GF-D8 (cell line): ENCODE data around the gene FAM162B.
"Not testable (repeated sequence)": the region's sequence is repeated elsewhere in the genome, so short reads cannot be mapped to it uniquely, and the experiment has no call there.

Experiments used
- DNase-seq: peaks from one replicate; lab custom pipeline; 2025; lab: John Stamatoyannopoulos, UW

The FAM162B gene

DNA sequence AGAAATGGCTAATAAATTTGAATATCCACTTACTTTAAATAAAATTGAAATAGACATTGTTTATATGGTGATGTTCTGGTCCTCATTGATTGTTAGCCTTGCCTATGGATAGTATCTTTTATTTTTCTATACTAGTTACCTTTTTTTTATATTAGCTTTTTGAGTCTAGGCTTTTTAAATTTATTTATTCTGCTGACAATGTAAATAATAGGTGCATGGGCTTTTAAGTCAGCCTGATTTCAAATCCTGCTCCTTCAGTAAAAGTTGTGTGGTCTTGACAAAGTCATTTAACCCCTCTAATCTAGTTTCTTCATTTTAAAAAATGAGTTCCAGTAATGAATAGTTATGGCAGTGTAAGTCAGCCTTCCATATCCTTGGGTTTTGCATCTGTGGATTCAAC, 38.6 kb downstream of the FAM162B start:
- no peak for DNase-seq

DNA sequence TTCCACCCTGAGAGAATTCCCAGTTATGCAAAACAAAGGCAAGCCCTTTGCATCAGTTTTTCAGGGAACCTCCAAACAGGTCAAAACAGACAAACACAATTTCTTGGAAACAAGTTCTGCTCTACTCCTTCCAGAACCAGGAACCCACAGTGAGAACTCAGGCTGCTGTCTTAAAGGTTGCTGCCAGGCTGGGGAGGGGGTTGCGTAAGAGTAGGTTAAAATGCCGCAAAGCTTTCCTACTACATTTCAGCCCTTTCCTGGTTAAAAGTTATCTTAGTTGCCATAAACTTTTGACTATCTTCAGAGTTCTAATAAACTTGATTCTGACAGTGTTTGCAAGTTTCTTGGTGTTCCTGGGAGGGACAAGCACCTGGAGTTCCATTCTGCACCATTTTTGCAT, 50.8 kb downstream of the FAM162B start:
- no peak for DNase-seq

DNA sequence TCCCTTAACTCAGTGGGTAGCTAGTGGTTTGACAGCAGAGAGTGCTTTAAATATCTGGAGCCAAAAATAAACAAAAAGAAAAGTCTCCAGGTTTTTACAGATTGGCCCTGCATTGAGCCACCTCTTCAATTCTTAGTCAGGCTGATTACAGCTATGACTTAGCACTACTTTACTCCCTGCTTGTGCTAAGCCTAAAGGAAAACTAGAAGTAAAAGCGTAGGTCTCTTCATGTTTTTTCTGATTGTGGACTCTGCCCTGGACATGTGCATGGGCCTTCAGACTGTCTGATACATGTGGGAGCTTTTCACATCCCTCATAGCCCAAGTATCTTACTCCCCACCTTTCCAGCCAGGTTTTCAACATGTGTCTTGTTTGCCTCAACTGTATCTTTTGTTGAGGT, 51.2 kb downstream of the FAM162B start:
- DNase-seq: no peak

DNA sequence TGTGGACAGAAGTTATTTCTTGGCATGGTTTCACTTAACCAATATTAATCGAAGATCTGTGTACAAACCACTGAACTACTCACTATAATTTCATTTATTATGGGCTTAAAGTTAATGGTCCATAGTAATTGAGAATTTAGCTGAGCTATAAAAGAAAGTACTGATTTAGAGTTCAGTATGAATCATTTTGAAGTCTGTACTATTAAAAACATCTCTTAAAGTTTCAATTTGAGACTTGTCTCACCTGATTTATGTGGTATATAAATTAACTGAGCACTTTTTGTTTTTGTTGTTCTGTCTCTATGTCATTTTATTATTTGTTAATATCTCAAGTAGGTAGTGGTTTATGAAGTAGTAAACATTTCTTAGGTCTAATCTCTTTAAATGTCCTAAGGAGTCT, 59.6 kb downstream of the FAM162B start:
- DNase-seq: no peak

DNA sequence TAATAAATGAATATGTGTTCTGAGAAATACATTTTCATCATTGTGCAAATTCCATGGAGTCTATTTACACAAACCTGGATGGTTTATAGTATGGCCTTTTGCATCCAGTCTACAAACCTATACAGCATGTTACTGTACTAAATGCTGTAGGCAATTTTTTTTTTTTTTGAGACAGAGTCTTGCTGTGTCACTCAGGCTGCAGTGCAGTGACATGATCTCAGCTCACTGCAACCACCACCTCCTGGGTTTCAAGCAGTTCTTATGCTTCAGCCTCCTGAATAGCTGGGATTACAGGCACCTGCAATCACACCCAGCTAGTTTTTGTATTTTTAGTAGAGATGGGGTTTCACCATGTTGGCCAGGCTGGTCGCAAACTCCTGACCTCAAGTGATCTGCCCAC, 61.6 kb downstream of the FAM162B start:
- DNase-seq: not testable (repeated sequence)
